Measurements from ENCODE around the gene TYW1B.
"Not testable (repeated sequence)": the region's sequence is repeated elsewhere in the genome, so short reads cannot be mapped to it uniquely, and the experiment has no call there.

The TYW1B gene

GRCh38 chr7:72743801-72744200, 84.2 kb downstream of the TYW1B start:
- H3K27ac ChIP-seq (replicated peaks), result not testable (repeated sequence)

DNA sequence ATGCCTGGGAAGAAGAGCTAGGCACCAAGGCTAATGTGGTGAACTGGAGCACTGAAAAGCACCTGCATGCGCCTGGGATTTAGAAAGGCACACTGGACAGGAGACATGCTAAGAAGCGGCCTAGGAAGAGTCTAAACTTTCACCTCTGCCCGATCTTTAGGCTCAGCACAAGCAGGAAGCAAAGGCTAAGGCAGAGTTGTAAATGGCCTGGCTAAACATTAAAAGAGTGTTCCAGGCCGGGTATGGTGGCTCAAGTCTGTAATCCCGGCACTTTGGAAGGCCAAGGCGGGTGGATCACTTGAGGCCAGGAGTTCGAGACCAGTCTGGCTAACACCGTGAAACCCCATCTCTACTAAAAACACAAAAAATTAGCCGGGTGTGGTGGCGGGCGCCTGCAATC, 88.3 kb downstream of the TYW1B start:
- DNase-seq (ENCODE audit: low read depth in 1 of 2, low spot score in 1 of 2); H3K27ac ChIP-seq (replicated peaks); H3K4me3 ChIP-seq (replicated peaks; ENCODE audit: insufficient read depth, low read length); H3K27me3 ChIP-seq (ENCODE audit: insufficient read depth, poor library complexity, severe bottlenecking): not testable (repeated sequence)

More at GRCh38 chr7:72743801-72744200, 84.2 kb downstream of the TYW1B start:
- not testable (repeated sequence) for H3K4me3 ChIP-seq (replicated peaks; ENCODE audit: insufficient read depth, low read length); H3K27me3 ChIP-seq (ENCODE audit: insufficient read depth, poor library complexity, severe bottlenecking); DNase-seq (ENCODE audit: low read depth in 1 of 2, low spot score in 1 of 2)

DNA sequence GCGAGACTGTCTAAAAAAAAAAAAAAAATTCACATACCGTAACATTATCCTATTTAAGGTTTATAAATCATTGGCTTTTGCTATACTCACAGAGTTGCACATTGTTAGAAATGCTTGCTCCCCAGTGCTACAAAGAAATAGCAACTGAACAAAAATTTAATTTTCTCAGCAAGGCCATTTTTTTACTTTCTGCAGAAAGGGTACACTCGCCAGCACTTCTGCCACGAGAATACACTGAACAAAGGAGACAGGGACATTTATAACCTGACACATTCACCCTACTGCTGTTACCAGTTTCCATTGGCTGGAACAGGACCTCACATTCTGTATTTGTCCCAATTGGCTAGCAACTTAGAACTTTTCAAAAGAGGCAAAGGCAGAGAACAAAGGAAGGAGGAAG, 92.1 kb downstream of the TYW1B start:
- H3K27ac ChIP-seq (replicated peaks); DNase-seq (ENCODE audit: low read depth in 1 of 2, low spot score in 1 of 2); H3K4me3 ChIP-seq (replicated peaks; ENCODE audit: insufficient read depth, low read length); H3K27me3 ChIP-seq (ENCODE audit: insufficient read depth, poor library complexity, severe bottlenecking): not testable (repeated sequence)

- not testable (repeated sequence) for H3K27ac ChIP-seq (replicated peaks); H3K27me3 ChIP-seq (ENCODE audit: insufficient read depth, poor library complexity, severe bottlenecking); H3K4me3 ChIP-seq (replicated peaks; ENCODE audit: insufficient read depth, low read length); DNase-seq (ENCODE audit: low read depth in 1 of 2, low spot score in 1 of 2)
These were observed 97.2 kb downstream of the TYW1B start for GRCh38 chr7:72730815-72731214.

- H3K27me3 ChIP-seq (ENCODE audit: insufficient read depth, poor library complexity, severe bottlenecking); H3K4me3 ChIP-seq (replicated peaks; ENCODE audit: insufficient read depth, low read length); H3K27ac ChIP-seq (replicated peaks); DNase-seq (ENCODE audit: low read depth in 1 of 2, low spot score in 1 of 2): not testable (repeated sequence)
These were observed 97.6 kb downstream of the TYW1B start for GRCh38 chr7:72730384-72730783.

DNA sequence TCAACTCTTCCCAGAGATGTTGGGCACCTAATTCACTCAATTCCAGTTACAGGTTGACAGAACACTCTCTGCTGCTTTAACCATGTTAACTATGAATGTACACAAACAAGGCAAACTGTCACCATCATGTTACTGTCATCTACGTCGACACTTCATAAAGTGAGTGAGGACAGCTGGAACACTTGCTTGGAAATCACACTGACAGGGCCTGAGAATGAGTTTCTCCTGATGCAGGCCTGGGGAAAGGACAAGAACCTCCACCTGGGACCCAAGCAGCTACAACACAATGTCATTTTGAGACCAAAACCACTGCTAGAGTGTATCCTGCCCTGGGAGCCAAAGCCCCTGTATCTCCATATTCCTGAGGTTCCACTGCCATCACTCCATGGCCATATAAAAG, 98.9 kb downstream of the TYW1B start:
- not testable (repeated sequence) for H3K4me3 ChIP-seq (replicated peaks; ENCODE audit: insufficient read depth, low read length); H3K27me3 ChIP-seq (ENCODE audit: insufficient read depth, poor library complexity, severe bottlenecking); DNase-seq (ENCODE audit: low read depth in 1 of 2, low spot score in 1 of 2); H3K27ac ChIP-seq (replicated peaks)

- H3K4me3 ChIP-seq (replicated peaks; ENCODE audit: insufficient read depth, low read length), result not testable (repeated sequence)
These were observed 105.3 kb downstream of the TYW1B start for GRCh38 chr7:72722694-72723093.

GRCh38 chr7:72720890-72721289, 107.1 kb downstream of the TYW1B start:
- H3K27me3 ChIP-seq (ENCODE audit: insufficient read depth, poor library complexity, severe bottlenecking); H3K27ac ChIP-seq (replicated peaks); DNase-seq (ENCODE audit: low read depth in 1 of 2, low spot score in 1 of 2); H3K4me3 ChIP-seq (replicated peaks; ENCODE audit: insufficient read depth, low read length): not testable (repeated sequence)

More at GRCh38 chr7:72722694-72723093, 105.3 kb downstream of the TYW1B start:
- not testable (repeated sequence) for DNase-seq (ENCODE audit: low read depth in 1 of 2, low spot score in 1 of 2); H3K27ac ChIP-seq (replicated peaks); H3K27me3 ChIP-seq (ENCODE audit: insufficient read depth, poor library complexity, severe bottlenecking)

DNA sequence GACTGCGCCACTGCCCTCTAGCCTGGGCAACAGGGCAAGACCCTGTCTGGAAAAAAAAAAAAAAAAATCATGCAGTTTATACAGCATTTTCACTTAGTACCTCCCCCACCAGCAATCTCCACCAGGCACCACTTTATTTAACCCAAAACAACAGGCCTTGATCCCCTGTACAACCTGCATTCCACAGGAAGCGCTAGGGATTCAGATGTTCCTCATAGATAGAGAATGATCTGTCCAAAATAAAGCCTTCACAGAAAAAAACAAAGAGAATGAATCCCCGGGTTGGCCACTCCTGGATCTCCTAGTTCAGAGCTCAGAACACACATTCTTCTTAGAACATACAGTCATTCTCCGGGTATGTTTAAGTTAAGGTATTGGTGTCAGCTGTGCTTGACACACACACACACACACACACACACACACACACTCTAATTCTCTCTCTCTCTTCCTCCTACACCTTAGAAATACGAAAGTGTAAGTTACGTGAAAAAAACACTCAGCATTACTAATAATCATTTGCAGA, 110.7 kb downstream of the TYW1B start:
- H3K27me3 ChIP-seq (ENCODE audit: insufficient read depth, poor library complexity, severe bottlenecking); H3K4me3 ChIP-seq (replicated peaks; ENCODE audit: insufficient read depth, low read length); H3K27ac ChIP-seq (replicated peaks); DNase-seq (ENCODE audit: low read depth in 1 of 2, low spot score in 1 of 2): not testable (repeated sequence)

GRCh38 chr7:72711927-72712326, 116.1 kb downstream of the TYW1B start:
- not testable (repeated sequence) for H3K27me3 ChIP-seq (ENCODE audit: insufficient read depth, poor library complexity, severe bottlenecking); H3K27ac ChIP-seq (replicated peaks); H3K4me3 ChIP-seq (replicated peaks; ENCODE audit: insufficient read depth, low read length); DNase-seq (ENCODE audit: low read depth in 1 of 2, low spot score in 1 of 2)

- no peak for DNase-seq (ENCODE audit: low read depth in 1 of 2, low spot score in 1 of 2)
These were observed 117.0 kb downstream of the TYW1B start for GRCh38 chr7:72710983-72711382.

More at GRCh38 chr7:72710983-72711382, 117.0 kb downstream of the TYW1B start:
- Histone ChIP-seq H3K27ac (replicated peaks) (no peak overlapping the region), H3K27me3 (ENCODE audit: insufficient read depth, poor library complexity, severe bottlenecking) (no peaks in the 10 kb centered on the region), H3K4me3 (replicated peaks; ENCODE audit: insufficient read depth, low read length) (no peak overlapping the region)
- TF ChIP-seq, protein P1, sequence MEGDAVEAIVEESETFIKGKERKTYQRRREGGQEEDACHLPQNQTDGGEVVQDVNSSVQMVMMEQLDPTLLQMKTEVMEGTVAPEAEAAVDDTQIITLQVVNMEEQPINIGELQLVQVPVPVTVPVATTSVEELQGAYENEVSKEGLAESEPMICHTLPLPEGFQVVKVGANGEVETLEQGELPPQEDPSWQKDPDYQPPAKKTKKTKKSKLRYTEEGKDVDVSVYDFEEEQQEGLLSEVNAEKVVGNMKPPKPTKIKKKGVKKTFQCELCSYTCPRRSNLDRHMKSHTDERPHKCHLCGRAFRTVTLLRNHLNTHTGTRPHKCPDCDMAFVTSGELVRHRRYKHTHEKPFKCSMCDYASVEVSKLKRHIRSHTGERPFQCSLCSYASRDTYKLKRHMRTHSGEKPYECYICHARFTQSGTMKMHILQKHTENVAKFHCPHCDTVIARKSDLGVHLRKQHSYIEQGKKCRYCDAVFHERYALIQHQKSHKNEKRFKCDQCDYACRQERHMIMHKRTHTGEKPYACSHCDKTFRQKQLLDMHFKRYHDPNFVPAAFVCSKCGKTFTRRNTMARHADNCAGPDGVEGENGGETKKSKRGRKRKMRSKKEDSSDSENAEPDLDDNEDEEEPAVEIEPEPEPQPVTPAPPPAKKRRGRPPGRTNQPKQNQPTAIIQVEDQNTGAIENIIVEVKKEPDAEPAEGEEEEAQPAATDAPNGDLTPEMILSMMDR (IDR thresholded peaks at IDR 0.05; ENCODE audit: insufficient read depth, low read length), result no peak
- no peak for TF ChIP-seq POLR2AphosphoS5 (IDR thresholded peaks at IDR 0.05; ENCODE audit: low read depth)
- no peak for TF ChIP-seq GABPA (IDR thresholded peaks at IDR 0.05; ENCODE audit: low read depth)
- TF ChIP-seq, protein P2, sequence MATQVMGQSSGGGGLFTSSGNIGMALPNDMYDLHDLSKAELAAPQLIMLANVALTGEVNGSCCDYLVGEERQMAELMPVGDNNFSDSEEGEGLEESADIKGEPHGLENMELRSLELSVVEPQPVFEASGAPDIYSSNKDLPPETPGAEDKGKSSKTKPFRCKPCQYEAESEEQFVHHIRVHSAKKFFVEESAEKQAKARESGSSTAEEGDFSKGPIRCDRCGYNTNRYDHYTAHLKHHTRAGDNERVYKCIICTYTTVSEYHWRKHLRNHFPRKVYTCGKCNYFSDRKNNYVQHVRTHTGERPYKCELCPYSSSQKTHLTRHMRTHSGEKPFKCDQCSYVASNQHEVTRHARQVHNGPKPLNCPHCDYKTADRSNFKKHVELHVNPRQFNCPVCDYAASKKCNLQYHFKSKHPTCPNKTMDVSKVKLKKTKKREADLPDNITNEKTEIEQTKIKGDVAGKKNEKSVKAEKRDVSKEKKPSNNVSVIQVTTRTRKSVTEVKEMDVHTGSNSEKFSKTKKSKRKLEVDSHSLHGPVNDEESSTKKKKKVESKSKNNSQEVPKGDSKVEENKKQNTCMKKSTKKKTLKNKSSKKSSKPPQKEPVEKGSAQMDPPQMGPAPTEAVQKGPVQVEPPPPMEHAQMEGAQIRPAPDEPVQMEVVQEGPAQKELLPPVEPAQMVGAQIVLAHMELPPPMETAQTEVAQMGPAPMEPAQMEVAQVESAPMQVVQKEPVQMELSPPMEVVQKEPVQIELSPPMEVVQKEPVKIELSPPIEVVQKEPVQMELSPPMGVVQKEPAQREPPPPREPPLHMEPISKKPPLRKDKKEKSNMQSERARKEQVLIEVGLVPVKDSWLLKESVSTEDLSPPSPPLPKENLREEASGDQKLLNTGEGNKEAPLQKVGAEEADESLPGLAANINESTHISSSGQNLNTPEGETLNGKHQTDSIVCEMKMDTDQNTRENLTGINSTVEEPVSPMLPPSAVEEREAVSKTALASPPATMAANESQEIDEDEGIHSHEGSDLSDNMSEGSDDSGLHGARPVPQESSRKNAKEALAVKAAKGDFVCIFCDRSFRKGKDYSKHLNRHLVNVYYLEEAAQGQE (IDR thresholded peaks at IDR 0.05; ENCODE audit: insufficient replicate concordance, low read depth), result no peak
- no peak for TF ChIP-seq SPI1 (IDR thresholded peaks at IDR 0.05; ENCODE audit: borderline replicate concordance, low read depth)

Measured in HL-60 (cell line).